ENCODE results near the gene MFNG. TPM values are rescaled to one million over a fixed set of nuclear protein-coding genes. Genes with fewer than 3 reads are reported as not detected.

The MFNG gene
- polyA plus RNA-seq, 3 donors, result 5.1 to 20.5 (median 19.0) TPM

DNA sequence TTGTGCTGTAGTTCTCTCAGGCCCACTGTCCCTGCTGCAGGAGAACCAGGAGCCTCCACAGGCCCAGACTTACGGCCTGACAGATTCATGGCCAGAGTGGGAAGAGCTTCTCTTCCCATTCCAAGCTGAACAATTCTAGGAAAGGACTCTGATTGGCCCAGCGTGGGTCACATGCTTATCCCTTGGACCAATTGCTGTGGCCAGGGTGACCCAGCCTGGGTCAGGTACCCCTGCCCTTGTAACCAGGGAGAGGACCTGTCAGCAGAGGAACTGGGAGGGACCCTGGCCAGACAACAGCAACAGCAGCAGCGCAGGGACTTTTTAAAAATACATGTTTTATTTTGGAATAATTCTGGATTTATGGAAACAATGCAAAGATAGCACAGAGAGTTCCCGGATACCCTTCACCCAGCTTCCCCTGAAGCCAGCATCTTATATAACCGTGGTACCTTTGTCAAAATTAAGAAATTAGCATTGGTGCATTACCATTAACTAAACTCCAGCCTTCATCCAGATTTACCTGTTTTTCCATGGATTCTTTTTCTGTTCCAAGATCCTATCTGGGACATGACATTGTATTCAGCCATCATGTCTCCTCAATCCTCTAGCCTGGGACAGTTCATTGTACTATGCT is 50.1 kb downstream of the MFNG start:
- WGBS, 3 donors, result 79 to 95% (median 93%) methylated on average over 5 of the region's 5 CpGs
- H3K27ac ChIP-seq (ENCODE audit: low read depth, low read length), result no peak overlapping the region

GRCh38 chr22:37433786-37434185 is 52.4 kb downstream of the MFNG start:
- no peak overlapping the region for H3K27ac ChIP-seq (ENCODE audit: low read depth, low read length)
- WGBS, 3 donors, result 29 to 52% (median 49%) methylated on average over 11 of the region's 11 CpGs

DNA sequence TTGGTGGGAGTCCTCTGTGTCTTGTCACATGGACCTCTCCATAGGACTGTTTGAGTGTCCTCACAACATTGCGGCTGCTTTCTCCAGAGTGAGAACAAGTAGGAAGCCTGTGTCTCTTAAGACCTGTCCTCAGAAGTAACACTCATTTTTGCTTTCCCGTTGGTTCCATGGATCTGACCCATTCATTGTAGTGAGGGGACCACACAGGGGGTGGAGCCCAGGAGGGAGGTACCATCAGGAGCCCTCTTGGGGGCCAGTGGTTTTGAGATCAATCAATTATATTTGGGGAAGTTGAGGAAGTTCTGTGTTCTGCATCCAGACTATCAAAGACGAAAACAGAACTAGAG is 53.5 kb downstream of the MFNG start:
- 87 to 89% (median 89%) methylated on average over 3 of the region's 3 CpGs for WGBS, 3 donors
- no peak overlapping the region for H3K27ac ChIP-seq (ENCODE audit: low read depth, low read length)

DNA sequence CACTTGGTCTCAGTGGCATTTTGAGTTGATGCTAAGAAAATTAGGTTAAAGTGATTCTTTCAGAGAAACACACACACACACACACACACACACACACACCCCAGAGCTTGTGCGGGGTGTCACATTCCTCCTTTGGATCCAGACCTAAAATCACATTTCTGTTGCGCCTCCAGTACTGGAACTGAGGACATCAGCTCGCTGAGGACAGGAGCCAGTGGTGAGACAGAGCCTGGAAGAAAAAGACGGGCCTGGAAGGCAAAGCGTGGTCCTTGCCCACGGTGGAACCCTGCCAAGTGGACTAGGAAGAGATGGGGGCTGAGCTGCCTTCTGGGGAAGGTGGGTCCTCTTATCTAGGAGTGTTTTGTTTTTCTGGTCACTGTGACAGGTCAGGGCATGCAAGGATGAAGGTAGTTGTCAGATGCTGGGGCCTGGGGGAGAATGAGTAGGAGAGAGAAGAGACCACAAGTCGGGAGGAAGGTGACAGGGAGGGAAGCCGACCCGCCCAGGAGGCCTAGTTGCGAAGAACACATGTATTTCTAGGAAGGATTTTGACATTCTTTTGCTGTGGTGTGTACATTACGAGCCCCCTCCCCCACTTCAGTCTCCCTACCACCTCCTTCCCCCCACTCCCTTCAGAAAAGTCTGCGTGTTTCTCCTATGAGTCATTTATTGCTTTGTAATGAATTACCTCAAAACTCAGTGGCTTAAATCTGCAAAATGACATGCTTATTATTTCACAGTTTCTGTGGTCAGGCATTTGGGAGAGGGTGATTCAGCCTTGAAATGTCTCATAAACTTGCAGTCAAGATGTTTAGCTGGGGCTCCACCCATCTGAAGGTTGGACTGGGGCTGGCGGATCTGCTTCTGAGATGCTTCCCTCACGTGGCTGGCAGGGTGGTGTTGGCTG is 54.1 kb downstream of the MFNG start:
- WGBS, 3 donors, result 68 to 77% (median 71%) methylated on average over 14 of the region's 14 CpGs
- no peak overlapping the region for H3K27ac ChIP-seq (ENCODE audit: low read depth, low read length)

- 70 to 86% (median 83%) methylated on average over 9 of the region's 9 CpGs for WGBS, 3 donors
- no peak overlapping the region for H3K27ac ChIP-seq (ENCODE audit: low read depth, low read length)
These were observed 54.8 kb downstream of the MFNG start for GRCh38 chr22:37431366-37431765.

DNA sequence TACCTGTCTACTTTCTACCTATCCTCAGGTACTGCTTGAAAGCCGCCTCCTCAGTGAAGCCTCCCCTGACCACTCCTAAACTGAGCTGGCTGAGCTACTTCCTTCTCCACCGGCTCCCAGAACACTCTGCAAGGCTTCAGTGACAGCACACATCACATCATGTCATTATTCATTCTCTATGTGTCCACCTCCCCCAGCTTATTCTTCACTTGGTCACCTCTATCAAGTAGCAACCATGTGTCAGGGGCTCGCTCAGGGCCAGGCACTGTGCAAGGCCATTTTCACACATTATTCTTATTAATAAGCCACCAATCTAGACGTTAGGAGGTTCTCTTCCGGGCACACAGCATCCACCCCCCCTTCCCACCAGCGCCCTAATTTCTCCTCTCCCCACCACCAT is 55.2 kb downstream of the MFNG start:
- H3K27ac ChIP-seq (ENCODE audit: low read depth, low read length), result no peak overlapping the region
- 59 to 78% (median 75%) methylated on average over 6 of the region's 6 CpGs for WGBS, 3 donors

DNA sequence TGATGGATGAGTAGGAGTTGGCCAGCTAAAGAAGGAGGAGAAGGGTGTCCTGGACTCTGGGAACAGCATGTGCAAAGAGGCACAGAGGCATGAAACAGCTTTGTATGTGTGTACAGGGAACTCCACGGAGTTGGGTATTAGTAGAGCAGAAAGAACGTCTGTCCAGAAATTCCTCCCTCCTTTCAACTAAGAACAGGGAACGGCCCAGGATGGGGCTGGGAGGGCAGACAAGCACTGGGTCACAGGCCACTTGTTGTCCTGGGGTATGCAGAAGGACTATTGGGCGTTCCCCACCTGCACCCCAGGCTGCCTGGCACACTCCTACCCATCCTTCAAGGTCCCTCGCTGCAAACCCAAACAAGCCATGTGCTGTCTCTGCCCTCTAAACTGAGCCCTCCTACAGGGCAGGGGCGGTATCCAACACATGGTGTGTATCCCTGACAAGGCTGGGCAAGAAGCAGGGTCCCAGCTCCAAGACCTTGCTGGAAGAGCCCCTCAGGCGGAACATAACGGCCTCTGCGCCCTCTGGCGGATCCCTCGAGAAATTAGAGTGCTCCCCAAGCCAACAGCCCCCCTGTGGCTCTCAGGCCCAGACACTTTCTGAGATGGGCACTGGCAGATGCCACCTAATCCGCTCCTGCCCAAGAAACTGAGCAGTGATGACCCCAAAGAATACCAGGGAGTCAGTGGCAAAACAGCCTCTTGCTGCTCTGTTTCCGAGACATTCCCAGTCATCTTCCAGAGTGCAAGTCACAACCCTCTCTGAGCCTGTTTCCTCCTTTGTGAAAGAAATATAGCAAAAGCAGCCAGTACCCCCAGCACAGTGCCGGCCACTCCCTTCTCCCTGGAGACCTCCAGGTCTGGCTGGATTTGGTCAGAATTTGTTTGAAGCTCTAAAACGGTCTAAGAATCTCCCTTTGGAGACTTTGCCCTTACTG is 57.3 kb downstream of the MFNG start:
- 24 to 29% (median 27%) methylated on average over 15 of the region's 15 CpGs for WGBS, 3 donors
- H3K27ac ChIP-seq (ENCODE audit: low read depth, low read length), result no peak overlapping the region

GRCh38 chr22:37427711-37428635 is 58.2 kb downstream of the MFNG start:
- no peak overlapping the region for H3K27ac ChIP-seq (ENCODE audit: low read depth, low read length)
- WGBS, 3 donors, result 16 to 23% (median 18%) methylated on average over 48 to 58 of the region's 59 CpGs

- 0 to 1% (median 0%) methylated on average over 44 to 72 of the region's 72 CpGs for WGBS, 3 donors
- no peak within 1 kb of the TSS for H3K27ac ChIP-seq (ENCODE audit: low read depth, low read length)
These were observed 59.0 kb downstream of the MFNG start, which contains the start of gene ELFN2 for GRCh38 chr22:37427135-37427710. ELFN2 (minus strand) TSS chr22:37427479; CDS start chr22:37375534, 51,945 bp downstream.

GRCh38 chr22:37426706-37427134 is 59.5 kb downstream of the MFNG start:
- H3K27ac ChIP-seq (ENCODE audit: low read depth, low read length), result no peak overlapping the region
- WGBS, 3 donors, result 2 to 6% (median 2%) methylated on average over 24 of the region's 24 CpGs

DNA sequence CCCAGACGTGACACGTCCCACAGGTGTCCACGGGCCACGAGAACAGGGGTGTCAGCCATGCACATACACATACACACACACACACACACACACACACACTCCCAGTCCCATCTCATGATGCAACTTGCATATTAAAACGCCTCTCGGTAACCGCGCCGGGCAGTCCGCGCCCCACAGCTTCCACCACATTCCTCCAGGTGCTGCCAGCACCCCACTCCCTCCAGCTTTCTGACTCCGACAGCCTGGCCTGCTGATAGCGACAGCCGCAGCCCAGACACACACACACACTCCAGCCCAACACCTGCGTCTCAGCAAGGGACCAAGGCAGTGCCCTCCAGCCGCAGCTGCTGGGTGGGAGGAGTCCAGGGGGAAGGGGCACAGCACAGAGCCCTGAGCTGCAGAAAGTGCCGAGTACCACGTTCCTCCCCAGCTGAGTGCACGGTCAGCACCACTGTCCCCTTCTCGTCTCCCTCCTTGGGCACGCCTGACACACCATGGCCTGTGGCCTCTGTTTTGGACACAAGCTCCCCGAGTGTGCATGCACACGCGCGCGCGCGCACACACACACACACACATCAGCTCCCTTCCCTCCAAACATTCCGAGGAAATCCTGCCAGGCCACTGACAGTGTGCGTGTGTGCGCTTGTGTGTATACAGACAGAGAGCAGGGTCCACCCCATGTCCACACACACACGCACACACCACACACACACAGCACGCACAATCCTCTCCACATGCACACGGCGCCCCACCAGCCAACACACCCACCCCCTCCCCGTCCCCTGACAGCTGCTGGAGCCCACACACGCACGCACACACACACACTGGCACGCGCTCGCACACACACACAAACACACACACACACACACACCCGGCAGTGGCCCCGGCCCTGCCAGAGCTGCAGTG is 60.1 kb downstream of the MFNG start:
- WGBS, 3 donors, result 17 to 31% (median 26%) methylated on average over 43 of the region's 43 CpGs
- H3K27ac ChIP-seq (ENCODE audit: low read depth, low read length), result no peak overlapping the region

- WGBS, 3 donors, result 79 to 83% (median 81%) methylated on average over 11 of the region's 11 CpGs
- H3K27ac ChIP-seq (ENCODE audit: low read depth, low read length), result no peak overlapping the region
These were observed 60.8 kb downstream of the MFNG start for GRCh38 chr22:37425369-37425768.

DNA sequence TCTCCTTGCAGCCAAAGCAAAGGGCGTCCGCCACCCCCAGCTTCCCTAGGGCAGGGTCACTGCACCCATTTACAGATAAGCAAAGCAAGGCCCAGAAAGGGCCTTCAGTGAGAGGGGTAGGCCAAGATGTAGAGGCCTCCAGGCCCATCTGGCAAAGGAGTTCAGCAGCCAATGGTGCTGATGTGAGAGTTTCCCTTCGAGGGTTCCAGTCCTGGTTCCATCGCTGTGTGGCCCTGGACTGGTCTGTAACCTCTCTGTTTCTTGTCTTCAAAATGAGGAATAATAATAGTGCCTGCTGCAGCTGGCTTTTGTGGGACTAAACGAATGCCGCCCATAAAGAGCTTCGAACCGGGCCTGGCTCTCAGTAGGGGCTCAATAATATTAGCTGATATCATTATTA is 62.9 kb downstream of the MFNG start:
- 87 to 94% (median 91%) methylated on average over 8 of the region's 8 CpGs for WGBS, 3 donors
- H3K27ac ChIP-seq (ENCODE audit: low read depth, low read length), result no peak overlapping the region

- WGBS, 3 donors, result 71 to 86% (median 81%) methylated on average over 9 of the region's 9 CpGs
- H3K27ac ChIP-seq (ENCODE audit: low read depth, low read length), result no peak overlapping the region
These were observed 64.7 kb downstream of the MFNG start for GRCh38 chr22:37421468-37421877.

GRCh38 chr22:37420686-37421467 is 65.3 kb downstream of the MFNG start:
- WGBS, 3 donors, result 29 to 34% (median 32%) methylated on average over 18 of the region's 18 CpGs
- H3K27ac ChIP-seq (ENCODE audit: low read depth, low read length), result no peak overlapping the region
